ENCODE results near the gene MAN1C1.

MAN1C1 gene

GRCh38 chr1:25706146-25707089 is 89.8 kb downstream of the MAN1C1 start:
- DNase-seq (ENCODE audit: extremely low read depth, low read depth) = no peak
- TF ChIP-seq CTCF (IDR thresholded peaks at IDR 0.05; ENCODE audit: low read depth, low read length) = no peak

DNA sequence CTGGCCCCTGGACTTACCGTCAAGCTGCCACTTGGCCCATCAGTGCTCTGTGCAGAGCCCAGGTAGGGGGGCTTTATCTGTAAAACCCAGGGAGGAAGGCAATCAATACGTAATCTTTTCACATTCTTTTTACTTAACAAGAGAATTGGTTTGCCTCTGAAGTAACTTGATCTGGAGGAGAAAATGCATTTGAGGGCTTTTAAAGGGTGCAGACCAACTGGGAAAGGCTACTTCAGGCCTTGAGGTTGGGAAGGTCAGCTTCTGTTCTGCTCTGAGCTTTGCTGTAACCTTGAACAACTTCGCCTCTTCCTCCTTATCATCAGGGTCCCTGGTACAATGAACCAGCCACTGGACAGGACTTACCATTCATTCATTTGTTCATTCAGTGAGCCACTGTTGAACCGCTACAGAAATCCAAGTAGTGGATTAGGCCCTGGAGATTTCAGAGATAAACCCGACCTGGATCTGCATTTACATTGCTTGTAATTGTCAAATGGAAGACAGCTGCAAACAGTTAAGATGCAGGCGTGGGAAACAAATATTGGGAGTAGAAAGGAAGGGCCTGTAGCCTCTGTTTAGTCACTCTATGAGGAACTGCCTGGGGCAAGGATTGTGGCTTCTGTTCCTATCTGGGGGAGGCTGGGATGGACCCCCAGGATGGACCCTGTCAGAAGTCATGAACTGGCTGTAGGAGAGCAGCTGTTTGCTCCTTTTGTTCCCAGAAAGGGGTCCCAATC is 90.9 kb downstream of the MAN1C1 start:
- peak; percentile 59 for DNase-seq (ENCODE audit: extremely low read depth, low read depth)
- no peak for TF ChIP-seq CTCF (IDR thresholded peaks at IDR 0.05; ENCODE audit: low read depth, low read length)

GRCh38 chr1:25710583-25711347 is 94.2 kb downstream of the MAN1C1 start:
- no peak for DNase-seq (ENCODE audit: extremely low read depth, low read depth)
- no peak for TF ChIP-seq CTCF (IDR thresholded peaks at IDR 0.05; ENCODE audit: low read depth, low read length)

GRCh38 chr1:25711555-25712298 is 95.1 kb downstream of the MAN1C1 start:
- DNase-seq (ENCODE audit: extremely low read depth, low read depth) = no peak
- no peak for TF ChIP-seq CTCF (IDR thresholded peaks at IDR 0.05; ENCODE audit: low read depth, low read length)

GRCh38 chr1:25712299-25712970 is 95.8 kb downstream of the MAN1C1 start:
- DNase-seq (ENCODE audit: extremely low read depth, low read depth) = no peak
- TF ChIP-seq CTCF (IDR thresholded peaks at IDR 0.05; ENCODE audit: low read depth, low read length) = no peak

- no peak for DNase-seq (ENCODE audit: extremely low read depth, low read depth)
- no peak for TF ChIP-seq CTCF (IDR thresholded peaks at IDR 0.05; ENCODE audit: low read depth, low read length)
These were observed 97.4 kb downstream of the MAN1C1 start for GRCh38 chr1:25713961-25714360.
